ENCODE measurements around the gene NKX6-2.
"Not testable (repeated sequence)": the region's sequence is repeated elsewhere in the genome, so short reads cannot be mapped to it uniquely, and the experiment has no call there.

NKX6-2 gene

GRCh38 chr10:132752378-132752777, 33.6 kb downstream of the NKX6-2 start:
- no peak for DNase-seq

GRCh38 chr10:132750936-132751335, 35.0 kb downstream of the NKX6-2 start:
- DNase-seq, result no peak

- no peak for DNase-seq
These were observed 36.6 kb downstream of the NKX6-2 start for GRCh38 chr10:132749371-132749795.

- DNase-seq, result no peak
These were observed 37.2 kb downstream of the NKX6-2 start for GRCh38 chr10:132748545-132749370.

GRCh38 chr10:132748135-132748534, 37.8 kb downstream of the NKX6-2 start:
- no peak for DNase-seq

GRCh38 chr10:132746801-132747625, 38.9 kb downstream of the NKX6-2 start:
- no peak for DNase-seq

- DNase-seq, result no peak
These were observed 39.6 kb downstream of the NKX6-2 start for GRCh38 chr10:132746386-132746785.

GRCh38 chr10:132745971-132746370, 40.0 kb downstream of the NKX6-2 start:
- no peak for DNase-seq

GRCh38 chr10:132745511-132745910, 40.4 kb downstream of the NKX6-2 start:
- no peak for DNase-seq

GRCh38 chr10:132744839-132745238, 41.1 kb downstream of the NKX6-2 start:
- DNase-seq, result no peak

- DNase-seq, result no peak
These were observed 41.9 kb downstream of the NKX6-2 start for GRCh38 chr10:132743925-132744490.

GRCh38 chr10:132743196-132743924, 42.6 kb downstream of the NKX6-2 start:
- not testable (repeated sequence) for DNase-seq

- DNase-seq, result no peak
These were observed 43.1 kb downstream of the NKX6-2 start for GRCh38 chr10:132742837-132743194.

GRCh38 chr10:132742167-132742836, 43.6 kb downstream of the NKX6-2 start:
- no peak for DNase-seq

- no peak for DNase-seq
These were observed 45.4 kb downstream of the NKX6-2 start for GRCh38 chr10:132740588-132740987.

- DNase-seq, result no peak
These were observed 46.7 kb downstream of the NKX6-2 start for GRCh38 chr10:132739225-132739613.

GRCh38 chr10:132738454-132739224, 47.3 kb downstream of the NKX6-2 start:
- DNase-seq, result no peak

GRCh38 chr10:132737390-132738048, 48.4 kb downstream of the NKX6-2 start:
- no peak for DNase-seq

- no peak for DNase-seq
These were observed 50.0 kb downstream of the NKX6-2 start for GRCh38 chr10:132735923-132736391.

- DNase-seq, result no peak
These were observed 50.6 kb downstream of the NKX6-2 start for GRCh38 chr10:132735341-132735775.

- DNase-seq, result no peak
These were observed 52.0 kb downstream of the NKX6-2 start for GRCh38 chr10:132733926-132734325.

Measured in activated CD4-positive, alpha-beta T cell treated with anti-CD3 and anti-CD28 coated beads, Interleukin-2, Interleukin-6, amounts not matched to agents 100 ng/mL and 50 ng/mL, durations not matched to agents 16 hours and 8 hours (primary cell).